ENCODE measurements around the gene ASIC2.

DNA sequence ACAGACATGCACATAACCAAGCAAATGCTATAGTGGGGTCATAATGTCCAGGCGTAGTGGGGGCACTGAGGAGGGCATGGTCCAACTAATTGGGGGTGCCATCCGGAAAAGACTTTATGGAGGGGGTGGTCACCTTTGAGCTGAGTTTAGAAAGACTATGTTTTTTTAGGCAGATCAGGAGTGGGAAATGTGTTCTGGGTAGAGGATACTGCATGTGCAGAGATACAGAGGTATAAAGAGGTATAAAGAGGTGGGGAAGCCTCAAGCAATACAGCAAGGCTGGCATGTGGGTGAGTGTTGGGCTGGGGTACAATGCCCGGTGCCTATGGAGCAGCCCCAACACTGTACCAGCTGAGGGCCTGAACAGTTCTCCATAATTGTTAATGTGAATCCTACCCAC is 248.3 kb downstream of the ASIC2 start:
- TF ChIP-seq CTCF (conservative IDR thresholded peaks at IDR 0.05) (no peak), EZH2 (IDR thresholded peaks at IDR 0.05; ENCODE audit: low read depth) (no peak)
